Activated naive CD4-positive, alpha-beta T cell treated with anti-CD3 and anti-CD28 coated beads, Interleukin-2, amount 50 U/mL, for 24 hours (primary cell): Measurements from ENCODE around the gene PJVK.

Experiments
- H3K27ac Mint-ChIP-seq: one replicate; pipeline ENCODE4 v1.8.0; 2021; ENCODE audit warnings: mild to moderate bottlenecking, mixed read lengths
- H3K27me3 Mint-ChIP-seq: one replicate; pipeline ENCODE4 v1.8.0; 2021; ENCODE audit warnings: mixed read lengths
- H3K36me3 Mint-ChIP-seq: one replicate; pipeline ENCODE4 v1.8.0; 2021; ENCODE audit warnings: mixed read lengths
- H3K4me1 Mint-ChIP-seq: one replicate; pipeline ENCODE4 v1.8.0; 2021; ENCODE audit warnings: mixed read lengths
- H3K4me3 Mint-ChIP-seq: one replicate; pipeline ENCODE4 v1.8.0; 2021; ENCODE audit warnings: mild to moderate bottlenecking, mixed read lengths
- H3K9me3 Mint-ChIP-seq: one replicate; pipeline ENCODE4 v1.8.0; 2021; ENCODE audit warnings: mixed read lengths

PJVK gene

GRCh38 chr2:178485356-178485755, 34.2 kb downstream of the PJVK start:
- Mint-ChIP-seq H3K4me3 (no peak overlapping the region), H3K36me3 (peaks cover 24% of the 10 kb centered on the region), H3K4me1 (peaks cover 75% of the 10 kb centered on the region), H3K9me3 (no peaks in the 10 kb centered on the region), H3K27ac (no peak overlapping the region), H3K27me3 (no peaks in the 10 kb centered on the region)

GRCh38 chr2:178491612-178492011, 40.4 kb downstream of the PJVK start:
- Mint-ChIP-seq H3K36me3 (peaks cover 28% of the 10 kb centered on the region), H3K4me1 (peaks cover 38% of the 10 kb centered on the region), H3K9me3 (no peaks in the 10 kb centered on the region), H3K27ac (no peak overlapping the region), H3K4me3 (no peak overlapping the region), H3K27me3 (no peaks in the 10 kb centered on the region)

DNA sequence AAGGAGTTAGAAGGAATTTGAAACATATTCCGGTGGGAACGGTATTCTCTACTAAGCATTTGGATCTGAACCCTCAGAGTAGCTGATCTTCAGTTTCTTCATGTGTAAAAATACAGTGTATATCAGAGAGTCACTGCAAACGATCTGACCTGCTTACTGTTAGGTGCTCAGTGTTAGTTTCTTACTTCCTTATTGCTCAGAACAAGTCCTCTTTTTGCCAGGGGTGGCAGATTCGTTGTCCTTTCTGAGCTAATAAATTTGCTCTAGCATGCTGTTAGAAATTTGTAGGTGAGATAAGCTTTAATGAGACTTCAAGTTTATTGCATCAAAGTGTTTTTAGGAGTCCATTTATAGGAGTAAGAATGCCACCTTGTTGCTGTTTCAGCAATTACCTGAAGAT, 44.9 kb downstream of the PJVK start:
- no peak overlapping the region for H3K27ac Mint-ChIP-seq
- H3K4me1 Mint-ChIP-seq: peaks cover 7% of the 10 kb centered on the region
- H3K4me3 Mint-ChIP-seq: no peak overlapping the region
- no peaks in the 10 kb centered on the region for H3K27me3 Mint-ChIP-seq
- no peaks in the 10 kb centered on the region for H3K9me3 Mint-ChIP-seq
- peaks cover 19% of the 10 kb centered on the region for H3K36me3 Mint-ChIP-seq

DNA sequence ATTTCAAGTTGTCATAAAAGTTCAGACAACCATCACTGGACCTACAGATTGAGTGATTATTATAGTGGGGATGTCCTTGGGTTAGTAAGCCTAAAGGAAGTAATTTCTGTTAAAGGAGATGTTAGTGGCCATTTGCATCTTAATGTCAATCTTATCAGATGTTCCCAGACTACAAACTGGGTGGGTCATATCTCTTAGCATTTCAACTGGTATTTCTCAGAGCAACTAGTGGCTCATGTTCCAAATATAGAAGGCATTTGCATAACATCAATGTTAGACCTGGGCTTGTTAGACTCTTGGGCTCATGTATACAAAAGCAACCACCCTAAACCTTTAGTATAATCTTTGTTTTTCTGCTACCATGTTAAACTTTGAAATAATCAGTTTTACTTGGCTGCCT, 47.0 kb downstream of the PJVK start:
- H3K4me1 Mint-ChIP-seq: no peaks in the 10 kb centered on the region
- no peaks in the 10 kb centered on the region for H3K9me3 Mint-ChIP-seq
- no peak overlapping the region for H3K27ac Mint-ChIP-seq
- no peaks in the 10 kb centered on the region for H3K27me3 Mint-ChIP-seq
- H3K4me3 Mint-ChIP-seq: no peak overlapping the region
- peaks cover 19% of the 10 kb centered on the region for H3K36me3 Mint-ChIP-seq

- no peaks in the 10 kb centered on the region for H3K9me3 Mint-ChIP-seq
- H3K27ac Mint-ChIP-seq: no peak overlapping the region
- H3K36me3 Mint-ChIP-seq: peaks cover 23% of the 10 kb centered on the region
- H3K4me1 Mint-ChIP-seq: no peaks in the 10 kb centered on the region
- no peaks in the 10 kb centered on the region for H3K27me3 Mint-ChIP-seq
- H3K4me3 Mint-ChIP-seq: no peak overlapping the region
Observed at GRCh38 chr2:178499640-178500039, 48.5 kb downstream of the PJVK start.

DNA sequence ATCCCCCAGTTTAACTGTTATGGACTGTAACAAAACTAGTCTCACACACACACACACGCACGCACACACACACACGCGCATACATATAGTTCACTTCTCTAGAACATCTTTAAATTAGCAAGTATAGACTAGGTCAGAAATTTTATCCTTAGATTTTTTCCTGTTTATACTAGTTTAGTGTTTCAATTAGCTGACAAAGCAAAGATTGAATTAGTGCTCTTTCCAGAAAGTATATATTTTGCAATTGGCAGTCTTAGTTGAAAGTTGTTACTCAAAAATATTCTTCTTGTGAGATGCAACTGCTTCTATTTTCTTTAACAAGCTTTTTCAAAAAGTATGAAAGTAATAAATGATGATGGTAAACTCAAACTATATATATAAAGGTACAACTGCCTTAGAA, 51.6 kb downstream of the PJVK start:
- no peaks in the 10 kb centered on the region for H3K4me1 Mint-ChIP-seq
- H3K4me3 Mint-ChIP-seq: no peak overlapping the region
- H3K27ac Mint-ChIP-seq: no peak overlapping the region
- no peaks in the 10 kb centered on the region for H3K9me3 Mint-ChIP-seq
- H3K36me3 Mint-ChIP-seq: peaks cover 15% of the 10 kb centered on the region
- H3K27me3 Mint-ChIP-seq: no peaks in the 10 kb centered on the region

DNA sequence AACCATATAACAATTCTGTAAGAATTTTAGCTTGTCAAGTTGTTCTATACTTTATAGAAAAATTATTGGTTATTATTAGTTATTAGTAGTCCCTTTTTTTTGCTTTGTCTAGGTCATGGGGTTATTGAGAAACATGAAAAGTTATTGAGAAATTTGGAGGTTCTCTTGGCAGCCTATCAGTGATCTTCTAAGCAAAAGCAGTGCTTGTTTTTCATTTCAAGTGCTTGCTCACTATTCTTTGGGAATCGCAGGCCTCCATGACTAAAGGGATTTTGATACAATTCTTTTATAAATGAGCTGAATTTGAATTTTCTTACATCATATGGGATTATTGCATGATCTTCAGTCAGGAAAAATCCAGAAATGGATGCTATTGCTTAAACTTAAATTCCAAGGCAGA, 54.9 kb downstream of the PJVK start:
- H3K4me3 Mint-ChIP-seq: no peak overlapping the region
- no peaks in the 10 kb centered on the region for H3K27me3 Mint-ChIP-seq
- peaks cover 4% of the 10 kb centered on the region for H3K4me1 Mint-ChIP-seq
- no peaks in the 10 kb centered on the region for H3K9me3 Mint-ChIP-seq
- peaks cover 18% of the 10 kb centered on the region for H3K36me3 Mint-ChIP-seq
- H3K27ac Mint-ChIP-seq: no peak overlapping the region

DNA sequence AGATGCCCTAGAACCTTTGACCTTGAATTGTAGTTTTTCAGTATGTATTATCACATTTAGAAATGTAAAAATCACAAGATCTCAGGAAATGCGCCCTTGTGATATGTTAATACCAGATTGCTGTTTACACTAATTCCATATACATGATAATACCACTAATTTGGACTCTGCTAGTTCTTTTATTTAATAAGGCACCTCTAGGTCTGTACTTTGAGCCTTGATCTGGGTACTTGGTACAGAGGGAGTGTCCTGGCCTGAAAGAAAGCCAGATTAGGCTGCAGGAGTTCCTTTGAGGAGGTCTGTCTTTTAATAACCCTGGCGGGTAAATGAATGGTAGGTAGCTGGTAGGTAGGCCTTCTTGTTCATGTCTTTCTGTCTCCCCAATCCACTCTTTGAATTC, 55.3 kb downstream of the PJVK start:
- H3K36me3 Mint-ChIP-seq: peaks cover 18% of the 10 kb centered on the region

GRCh38 chr2:178506949-178507348, 55.8 kb downstream of the PJVK start:
- Mint-ChIP-seq H3K27ac (no peak overlapping the region), H3K9me3 (no peaks in the 10 kb centered on the region), H3K36me3 (peaks cover 17% of the 10 kb centered on the region), H3K4me1 (peaks cover 4% of the 10 kb centered on the region), H3K27me3 (no peaks in the 10 kb centered on the region), H3K4me3 (no peak overlapping the region)

More for the DNA sequence above, 55.3 kb downstream of the PJVK start:
- Mint-ChIP-seq H3K27ac (no peak overlapping the region), H3K4me3 (no peak overlapping the region), H3K9me3 (no peaks in the 10 kb centered on the region), H3K27me3 (no peaks in the 10 kb centered on the region), H3K4me1 (peaks cover 4% of the 10 kb centered on the region)

DNA sequence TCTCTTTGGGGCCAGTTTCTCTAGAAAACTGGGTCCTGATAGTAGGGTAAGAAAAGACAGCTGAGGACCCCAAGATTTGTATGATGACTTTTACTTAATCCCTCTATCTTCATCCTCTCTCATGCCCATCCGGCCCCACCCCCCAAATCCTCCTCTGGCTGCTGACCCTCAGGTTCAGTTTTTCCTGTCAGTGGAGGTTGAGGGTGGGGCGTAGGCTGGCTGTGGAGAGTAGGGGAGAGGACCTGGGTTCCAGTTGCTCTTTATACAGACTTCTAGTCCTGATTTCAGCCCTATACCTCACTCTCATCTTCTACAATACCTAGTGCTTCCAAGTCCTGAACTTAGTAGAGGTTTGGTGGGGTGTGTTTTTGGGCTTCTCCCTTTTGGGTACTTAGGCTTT, 57.5 kb downstream of the PJVK start:
- peaks cover 7% of the 10 kb centered on the region for H3K4me1 Mint-ChIP-seq
- H3K36me3 Mint-ChIP-seq: peaks cover 22% of the 10 kb centered on the region
- H3K27ac Mint-ChIP-seq: no peak overlapping the region
- H3K27me3 Mint-ChIP-seq: no peaks in the 10 kb centered on the region
- no peak overlapping the region for H3K4me3 Mint-ChIP-seq
- H3K9me3 Mint-ChIP-seq: no peaks in the 10 kb centered on the region

DNA sequence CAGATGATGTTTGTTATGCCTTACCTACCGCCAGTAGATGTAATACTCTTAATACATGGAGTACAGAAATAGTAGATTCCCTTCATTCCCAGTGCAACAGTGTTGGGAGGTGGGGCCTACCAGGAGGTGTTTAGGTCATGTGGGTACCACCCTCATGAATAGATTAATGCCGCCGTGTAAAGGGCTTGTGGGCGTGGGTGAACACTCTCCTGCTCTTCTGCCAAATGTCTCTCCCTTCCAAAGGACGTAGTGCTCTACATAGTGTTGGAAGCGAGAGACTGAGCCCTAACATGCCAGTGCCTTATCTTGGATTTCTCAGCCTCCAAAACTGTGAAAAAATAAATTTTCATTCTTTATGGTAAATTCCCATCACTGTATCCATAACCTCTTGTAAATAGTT, 59.2 kb downstream of the PJVK start:
- H3K36me3 Mint-ChIP-seq: peaks cover 21% of the 10 kb centered on the region
- H3K4me3 Mint-ChIP-seq: no peak overlapping the region
- no peaks in the 10 kb centered on the region for H3K27me3 Mint-ChIP-seq
- no peak overlapping the region for H3K27ac Mint-ChIP-seq
- H3K9me3 Mint-ChIP-seq: no peaks in the 10 kb centered on the region
- H3K4me1 Mint-ChIP-seq: peaks cover 21% of the 10 kb centered on the region
